Smooth muscle cell (in vitro differentiated cells): ENCODE data around the gene WFDC12. TPM values are rescaled to one million over a fixed set of nuclear protein-coding genes. Genes with fewer than 3 reads are reported as not detected.
"Not testable (repeated sequence)": the region's sequence is repeated elsewhere in the genome, so short reads cannot be mapped to it uniquely, and the experiment has no call there.

Experiments
- DNase-seq: peaks from one replicate; lab custom pipeline; 2025; ENCODE audit not compliant: unreplicated experiment; lab: John Stamatoyannopoulos, UW
- H2AFZ ChIP-seq: fragments of 200-600 bp; sonication (generic); 2 replicates; pipeline ENCODE4 v1.6.0; 2016; ENCODE audit warnings: antibody characterized with exemption, low read depth, mild to moderate bottlenecking
- H3F3A ChIP-seq: fragments of 200-600 bp; sonication (generic); 2 replicates; pipeline ENCODE4 v1.6.0; 2017; ENCODE audit warnings: antibody characterized with exemption, low read depth
- H3K27ac ChIP-seq: fragments of 200-600 bp; sonication (generic); 2 replicates; pipeline ENCODE4 v1.5.1; 2016; ENCODE audit warnings: low read depth, mild to moderate bottlenecking
- H3K27me3 ChIP-seq: fragments of 200-600 bp; sonication (generic); 2 replicates; pipeline ENCODE4 v1.6.1; 2016; ENCODE audit warnings: low read depth, mild to moderate bottlenecking
- H3K36me3 ChIP-seq: fragments of 200-600 bp; sonication (generic); 2 replicates; pipeline ENCODE4 v1.5.1; 2016; ENCODE audit warnings: low read depth
- H3K4me1 ChIP-seq: fragments of 200-600 bp; sonication (generic); 2 replicates; pipeline ENCODE4 v1.5.1; 2016; ENCODE audit warnings: low read depth
- H3K4me2 ChIP-seq: fragments of 200-600 bp; sonication (generic); 2 replicates; pipeline ENCODE4 v1.6.0; 2016; ENCODE audit warnings: mild to moderate bottlenecking
- H3K4me3 ChIP-seq: fragments of 200-600 bp; sonication (generic); 2 replicates; pipeline ENCODE4 v1.5.1; 2016; ENCODE audit warnings: mild to moderate bottlenecking
- H3K79me2 ChIP-seq: fragments of 200-600 bp; sonication (generic); 2 replicates; pipeline ENCODE4 v1.6.0; 2016; ENCODE audit warnings: low read depth, mild to moderate bottlenecking
- H3K9ac ChIP-seq: fragments of 200-600 bp; sonication (generic); 2 replicates; pipeline ENCODE4 v1.6.0; 2016; ENCODE audit warnings: low read depth
- H3K9me3 ChIP-seq: fragments of 200-600 bp; sonication (generic); replicated peaks from 2 replicates; pipeline ENCODE4 v1.5.1; 2016; ENCODE audit warnings: low read depth
- H4K20me1 ChIP-seq: fragments of 200-600 bp; sonication (generic); 2 replicates; pipeline ENCODE4 v1.6.0; 2016; ENCODE audit warnings: low read depth
- CTCF ChIP-seq: fragments of 200-600 bp; sonication (generic); IDR thresholded peaks from 2 replicates; pipeline ENCODE4 v1.5.1; 2017; ENCODE audit warnings: borderline replicate concordance, mild to moderate bottlenecking, antibody characterized with exemption; ENCODE audit not compliant: insufficient read depth, poor library complexity, severe bottlenecking
- WGBS: methylation state at CpG from one replicate; pipeline ENCODE4 v1.1.7; 2016; ENCODE audit warnings: low lambda C conversion rate; 5-methylcytosine and 5-hydroxymethylcytosine counted together
- polyA plus RNA-seq: library from polyadenylated mRNA; unstranded; fragments of >200 nt; fragmentation: Nextera tagmentation; extraction: Ambion mirVana; gene quantifications from 2 replicates; pipeline ENCODE4 v1.2.1, GENCODE V29; 2016
- total RNA-seq: library from RNA; depleted of rRNA; stranded (reverse); fragments of >200 nt; gene quantifications from 2 replicates; pipeline ENCODE4 v1.2.3, GENCODE V29; 2014

Gene WFDC12
- total and polyA plus RNA-seq, 2 experiments from 2014 or later = not detected

GRCh38 chr20:45149062-45149461, 24.8 kb upstream of the WFDC12 start:
- Histone ChIP-seq H3K4me3 (no peak overlapping the region), H3K36me3 (no peaks in the 10 kb centered on the region), H4K20me1 (no peaks in the 10 kb centered on the region), H3K4me1 (no peaks in the 10 kb centered on the region), H3K27me3 (peaks cover 50% of the 10 kb centered on the region), H3K9ac (no peak overlapping the region), H2AFZ (no peak overlapping the region), H3K79me2 (no peaks in the 10 kb centered on the region), H3F3A (no peaks in the 10 kb centered on the region), H3K4me2 (no peak overlapping the region), H3K9me3 (no peaks in the 10 kb centered on the region), H3K27ac (no peak overlapping the region)
- 90% methylated on average over 3 of the region's 3 CpGs for WGBS
- TF ChIP-seq CTCF = no peak
- DNase-seq = no peak

- Histone ChIP-seq H3K9me3 (no peaks in the 10 kb centered on the region), H3K79me2 (no peaks in the 10 kb centered on the region), H4K20me1 (no peaks in the 10 kb centered on the region), H2AFZ (no peak overlapping the region), H3K27ac (no peak overlapping the region), H3K36me3 (no peaks in the 10 kb centered on the region), H3K9ac (no peak overlapping the region), H3K27me3 (peaks cover 26% of the 10 kb centered on the region), H3K4me2 (no peak overlapping the region), H3F3A (no peaks in the 10 kb centered on the region), H3K4me3 (no peak overlapping the region), H3K4me1 (no peaks in the 10 kb centered on the region)
- TF ChIP-seq CTCF = no peak
- DNase-seq = no peak
- 88% methylated on average over 4 of the region's 4 CpGs for WGBS
These were observed 16.6 kb upstream of the WFDC12 start for GRCh38 chr20:45140836-45141235.

- H3K79me2 ChIP-seq, H3K36me3 ChIP-seq, H3K4me2 ChIP-seq, H3K27ac ChIP-seq, H3K9ac ChIP-seq, H3F3A ChIP-seq, DNase-seq, H3K4me3 ChIP-seq, H4K20me1 ChIP-seq, H3K9me3 ChIP-seq, H2AFZ ChIP-seq, H3K4me1 ChIP-seq: not testable (repeated sequence)
- WGBS = 96% methylated on average over 5 of the region's 5 CpGs
- peaks cover 16% of the 10 kb centered on the region for H3K27me3 ChIP-seq
These were observed 15.6 kb upstream of the WFDC12 start for GRCh38 chr20:45139733-45140375.

GRCh38 chr20:45138561-45139300, 14.5 kb upstream of the WFDC12 start:
- Histone ChIP-seq H3K9ac (no peak overlapping the region), H3K4me3 (no peak overlapping the region), H4K20me1 (no peaks in the 10 kb centered on the region), H3K9me3 (no peaks in the 10 kb centered on the region), H3K36me3 (no peaks in the 10 kb centered on the region), H3K4me2 (no peak overlapping the region), H3K4me1 (no peaks in the 10 kb centered on the region), H3F3A (no peaks in the 10 kb centered on the region), H3K27me3 (peaks cover 11% of the 10 kb centered on the region), H3K79me2 (no peaks in the 10 kb centered on the region), H2AFZ (no peak overlapping the region), H3K27ac (no peak overlapping the region)
- DNase-seq = no peak
- 46% methylated on average over 20 of the region's 20 CpGs for WGBS
- TF ChIP-seq CTCF = peak; percentile 64
